Type B pancreatic cell (in vitro differentiated cells): ENCODE results near the gene ZG16B. TPM values are rescaled to one million over a fixed set of nuclear protein-coding genes. Genes with fewer than 3 reads are reported as not detected.
A peak's percentile ranks its signal among the peaks of the same experiment; 100 is the strongest.

ENCODE experiments used
- DNase-seq: peaks from one replicate; pipeline ENCODE4 v3.0.0; 2021; ENCODE audit warnings: mixed read lengths; ENCODE audit not compliant: unreplicated experiment; ENCODE audit errors: extremely low spot score
- H3K27ac Mint-ChIP-seq: 2 replicates; pipeline ENCODE4 v1.8.0; 2021; ENCODE audit warnings: mild to moderate bottlenecking, mixed read lengths
- H3K27me3 Mint-ChIP-seq: 2 replicates; pipeline ENCODE4 v1.8.0; 2021; ENCODE audit warnings: mixed read lengths
- H3K36me3 Mint-ChIP-seq: 2 replicates; pipeline ENCODE4 v1.8.0; 2021; ENCODE audit warnings: mixed read lengths
- H3K4me1 Mint-ChIP-seq: one replicate; pipeline ENCODE4 v1.8.0; 2021; ENCODE audit warnings: mixed read lengths; ENCODE audit not compliant: unreplicated experiment
- H3K4me3 Mint-ChIP-seq: 2 replicates; pipeline ENCODE4 v1.8.0; 2021; ENCODE audit warnings: mild to moderate bottlenecking, mixed read lengths
- H3K9me3 Mint-ChIP-seq: 2 replicates; pipeline ENCODE4 v1.8.0; 2021; ENCODE audit warnings: mixed read lengths
- total RNA-seq: library from RNA; stranded (reverse); gene quantifications from 2 replicates; pipeline ENCODE4 v1.2.1, GENCODE V29; 2021; ENCODE audit warnings: low replicate concordance
- TF ChIP-seq, protein P1 (sequence below): fragments of 200-600 bp; sonication (generic); conservative IDR thresholded peaks from 2 replicates; pipeline ENCODE4 v1.5.0; 2021; ENCODE audit warnings: antibody characterized with exemption, mild to moderate bottlenecking

ZG16B gene
- total RNA-seq, 1 donor from 2014 or later, result 1.5 TPM

- Mint-ChIP-seq H3K27me3 (peaks cover 22% of the 10 kb centered on the region), H3K4me1 (no peaks in the 10 kb centered on the region), H3K4me3 (no peak overlapping the region), H3K9me3 (peaks cover 5% of the 10 kb centered on the region), H3K36me3 (peaks cover 9% of the 10 kb centered on the region), H3K27ac (no peak overlapping the region)
- DNase-seq, result no peak
- TF ChIP-seq, protein P1, sequence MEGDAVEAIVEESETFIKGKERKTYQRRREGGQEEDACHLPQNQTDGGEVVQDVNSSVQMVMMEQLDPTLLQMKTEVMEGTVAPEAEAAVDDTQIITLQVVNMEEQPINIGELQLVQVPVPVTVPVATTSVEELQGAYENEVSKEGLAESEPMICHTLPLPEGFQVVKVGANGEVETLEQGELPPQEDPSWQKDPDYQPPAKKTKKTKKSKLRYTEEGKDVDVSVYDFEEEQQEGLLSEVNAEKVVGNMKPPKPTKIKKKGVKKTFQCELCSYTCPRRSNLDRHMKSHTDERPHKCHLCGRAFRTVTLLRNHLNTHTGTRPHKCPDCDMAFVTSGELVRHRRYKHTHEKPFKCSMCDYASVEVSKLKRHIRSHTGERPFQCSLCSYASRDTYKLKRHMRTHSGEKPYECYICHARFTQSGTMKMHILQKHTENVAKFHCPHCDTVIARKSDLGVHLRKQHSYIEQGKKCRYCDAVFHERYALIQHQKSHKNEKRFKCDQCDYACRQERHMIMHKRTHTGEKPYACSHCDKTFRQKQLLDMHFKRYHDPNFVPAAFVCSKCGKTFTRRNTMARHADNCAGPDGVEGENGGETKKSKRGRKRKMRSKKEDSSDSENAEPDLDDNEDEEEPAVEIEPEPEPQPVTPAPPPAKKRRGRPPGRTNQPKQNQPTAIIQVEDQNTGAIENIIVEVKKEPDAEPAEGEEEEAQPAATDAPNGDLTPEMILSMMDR, result no peak
Observed at GRCh38 chr16:2853531-2854073, 23.5 kb downstream of the ZG16B start.

- Mint-ChIP-seq H3K27ac (no peak overlapping the region), H3K36me3 (peaks cover 9% of the 10 kb centered on the region), H3K27me3 (peaks cover 20% of the 10 kb centered on the region), H3K4me3 (no peak overlapping the region), H3K9me3 (peaks cover 5% of the 10 kb centered on the region), H3K4me1 (no peaks in the 10 kb centered on the region)
- no peak for DNase-seq
- TF ChIP-seq, protein P1, result peak; percentile 76
Observed at GRCh38 chr16:2854700-2855309, 24.7 kb downstream of the ZG16B start.

DNA sequence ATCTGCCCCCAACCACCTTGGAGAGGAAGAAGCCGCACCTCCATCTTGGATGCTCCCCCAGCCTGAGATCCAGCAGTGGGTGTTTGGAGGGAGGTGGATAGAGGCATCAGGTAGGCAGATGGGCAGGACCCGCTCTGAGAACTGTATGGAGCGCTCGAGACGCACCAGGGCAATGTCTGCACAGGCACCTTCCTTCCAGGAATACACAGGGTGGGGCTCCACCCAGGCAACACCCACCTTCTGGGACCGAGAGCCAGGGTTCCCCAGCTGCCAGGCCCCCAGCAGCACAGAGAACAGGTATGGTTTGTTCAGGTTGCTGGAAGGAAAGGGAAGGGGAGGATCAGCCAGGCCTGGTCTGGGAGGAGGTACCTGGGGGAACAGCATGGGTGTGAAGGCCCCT lies 25.4 kb downstream of the ZG16B start:
- Mint-ChIP-seq H3K4me1 (no peaks in the 10 kb centered on the region), H3K27ac (peak overlapping the region; percentile 23), H3K36me3 (peaks cover 9% of the 10 kb centered on the region), H3K27me3 (peaks cover 25% of the 10 kb centered on the region), H3K4me3 (peak overlapping the region; percentile 49), H3K9me3 (peaks cover 5% of the 10 kb centered on the region)
- no peak for DNase-seq
- TF ChIP-seq, protein P1, result no peak

GRCh38 chr16:2856061-2856670 lies 26.1 kb downstream of the ZG16B start:
- peak overlapping the region; percentile 70 for H3K27ac Mint-ChIP-seq
- H3K9me3 Mint-ChIP-seq, result peaks cover 7% of the 10 kb centered on the region
- H3K4me1 Mint-ChIP-seq, result no peaks in the 10 kb centered on the region
- H3K4me3 Mint-ChIP-seq, result peak overlapping the region; percentile 75
- TF ChIP-seq, protein P1, result no peak
- DNase-seq, result no peak
- peaks cover 9% of the 10 kb centered on the region for H3K36me3 Mint-ChIP-seq
- H3K27me3 Mint-ChIP-seq, result peaks cover 27% of the 10 kb centered on the region

DNA sequence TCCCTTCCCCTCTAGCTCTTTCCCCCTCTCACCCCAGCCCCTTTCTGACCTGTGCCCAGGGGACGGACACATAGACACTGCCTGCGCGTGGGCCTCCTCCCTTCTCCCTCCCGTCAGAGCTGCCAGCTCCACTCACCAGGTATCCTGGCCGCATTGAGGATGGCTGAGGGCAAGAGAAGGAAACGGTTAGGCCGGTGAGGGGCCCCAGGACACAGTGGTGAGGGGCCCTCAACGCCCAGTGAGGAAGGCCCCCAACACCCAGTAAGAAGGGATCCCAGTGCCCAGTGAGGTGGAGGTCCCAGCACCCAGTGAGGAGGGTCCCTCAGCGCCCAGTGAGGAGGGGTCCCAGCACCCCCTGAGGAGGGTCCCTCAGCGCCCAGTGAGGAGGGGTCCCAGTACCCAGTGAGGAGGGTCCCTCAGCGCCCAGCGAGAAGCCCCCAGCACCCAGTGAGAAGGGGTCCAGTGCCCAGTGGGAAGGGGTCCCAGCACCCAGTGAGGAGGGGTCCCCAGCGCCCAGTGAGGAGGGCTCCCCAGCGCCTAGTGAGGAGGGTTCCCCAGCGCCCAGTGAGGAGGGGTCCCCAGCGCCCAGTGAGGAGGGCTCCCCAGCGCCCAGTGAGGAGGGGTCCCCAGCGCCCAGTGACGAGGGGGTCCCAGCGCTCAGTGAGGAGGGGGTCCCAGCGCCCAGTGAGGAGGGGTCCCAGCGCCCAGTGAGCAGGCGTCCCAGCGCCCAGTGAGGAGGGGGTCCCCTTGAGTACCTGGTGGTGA lies 26.8 kb downstream of the ZG16B start:
- Mint-ChIP-seq H3K4me3 (peak overlapping the region; percentile 75), H3K27me3 (peaks cover 30% of the 10 kb centered on the region), H3K27ac (peak overlapping the region; percentile 70), H3K4me1 (no peaks in the 10 kb centered on the region), H3K36me3 (peaks cover 9% of the 10 kb centered on the region), H3K9me3 (peaks cover 10% of the 10 kb centered on the region)
- DNase-seq, result no peak
- TF ChIP-seq, protein P1, result no peak
